NCI-H510A (cell line): ENCODE data around the gene CBX6.
"Not testable (repeated sequence)": the region's sequence is repeated elsewhere in the genome, so short reads cannot be mapped to it uniquely, and the experiment has no call there.

ENCODE experiments used
- DNase-seq: peaks from one replicate; lab custom pipeline; 2025; lab: John Stamatoyannopoulos, UW

Gene CBX6

DNA sequence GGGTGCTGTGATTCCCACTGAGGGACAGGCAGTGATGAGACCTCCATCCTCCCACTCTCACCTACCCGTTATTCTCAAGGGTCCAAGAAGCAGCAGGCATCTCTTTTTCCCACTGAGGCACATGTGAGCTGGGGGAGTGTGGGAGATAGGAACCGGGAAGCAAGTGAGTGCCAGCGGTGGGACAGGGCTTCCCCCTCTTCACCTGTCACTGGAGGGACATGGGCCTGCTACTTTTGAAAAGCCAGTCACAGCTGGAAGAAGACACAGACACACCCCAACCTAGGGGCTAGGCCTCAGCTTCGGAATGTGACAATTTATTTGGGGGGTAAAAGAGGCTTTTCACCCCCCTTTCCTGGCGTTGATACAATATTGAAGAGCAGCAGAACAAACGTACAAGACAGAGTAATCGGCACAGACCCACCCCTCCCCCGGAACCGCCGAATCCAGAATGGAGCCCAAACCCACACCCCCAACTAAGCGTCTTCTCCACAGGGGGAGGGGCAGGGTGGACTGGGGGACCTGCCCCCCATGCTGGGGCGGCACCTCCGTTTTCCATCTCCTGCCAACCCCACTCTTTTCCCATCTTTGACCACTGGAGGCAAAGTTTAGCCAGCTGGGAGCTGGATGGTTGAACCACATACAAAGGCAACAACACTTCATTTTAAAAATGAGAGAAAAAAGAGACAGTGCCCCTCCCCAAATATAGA is 10.7 kb downstream of the CBX6 start:
- DNase-seq: no peak

DNA sequence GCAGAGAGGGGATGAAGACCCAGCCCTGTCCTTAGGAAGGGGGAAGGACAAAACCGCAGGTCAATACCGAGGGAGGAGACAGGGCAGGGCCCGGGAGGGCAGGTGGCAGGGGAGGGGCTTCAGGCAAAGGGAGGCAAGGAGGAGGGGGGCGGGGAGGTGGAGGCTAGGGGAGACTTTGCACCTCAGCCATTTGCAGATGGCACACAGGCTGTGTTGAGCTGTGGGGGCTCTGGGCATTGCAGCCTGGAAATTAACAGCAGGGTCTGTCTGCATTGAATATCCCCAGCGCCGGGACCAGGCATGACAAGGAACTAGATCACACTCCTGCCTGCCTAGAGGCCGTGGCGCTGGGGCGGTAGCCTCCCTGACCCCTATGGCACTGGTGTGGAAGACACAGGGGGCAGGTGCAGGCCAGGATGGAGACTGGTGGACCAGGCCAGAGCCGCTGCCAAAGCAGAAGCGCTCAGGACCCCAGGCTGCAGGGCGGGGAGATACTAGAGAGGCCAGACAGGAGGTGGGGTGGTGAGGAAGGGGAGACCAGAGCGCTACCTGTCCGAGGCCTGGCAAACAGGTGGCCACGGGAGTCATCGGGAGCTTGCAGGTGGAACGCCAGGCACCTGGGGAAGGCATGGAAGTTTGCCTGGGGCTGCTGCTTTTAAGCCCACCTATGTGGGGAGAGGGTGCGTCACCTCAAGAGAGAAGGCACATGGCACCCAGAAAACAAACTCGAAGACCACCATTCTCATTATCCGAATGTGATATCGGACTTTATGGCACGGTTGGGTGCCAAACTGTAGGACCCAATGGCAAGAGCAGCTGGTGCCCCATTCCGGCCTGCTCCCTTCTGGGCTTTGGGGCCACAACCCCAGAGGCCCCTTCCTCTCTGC is 11.5 kb downstream of the CBX6 start:
- DNase-seq: peak; percentile 44

- no peak for DNase-seq
Measured at GRCh38 chr22:38859581-38860282, 12.3 kb downstream of the CBX6 start.

GRCh38 chr22:38858492-38858891 is 13.5 kb downstream of the CBX6 start:
- DNase-seq: no peak

GRCh38 chr22:38854476-38854875 is 17.5 kb downstream of the CBX6 start:
- DNase-seq: not testable (repeated sequence)

DNA sequence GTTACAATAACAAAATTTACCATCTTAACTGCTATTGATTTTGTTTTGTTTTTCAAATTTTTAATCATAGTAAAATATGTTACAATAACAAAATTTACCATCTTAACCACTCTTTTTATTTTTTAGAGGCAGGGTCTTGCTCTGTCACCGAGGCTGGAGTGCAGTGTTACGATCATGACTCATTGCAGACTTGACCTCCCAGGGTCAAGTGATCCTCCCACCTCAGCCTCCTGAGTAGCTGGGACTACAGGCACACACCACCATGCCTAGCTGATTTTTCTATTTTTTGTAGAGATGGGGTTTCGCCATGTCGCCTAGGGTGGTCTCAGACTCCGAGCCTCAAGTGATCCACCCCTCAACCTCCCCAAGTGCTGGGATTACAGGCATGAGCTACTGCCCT is 18.1 kb downstream of the CBX6 start:
- not testable (repeated sequence) for DNase-seq

DNA sequence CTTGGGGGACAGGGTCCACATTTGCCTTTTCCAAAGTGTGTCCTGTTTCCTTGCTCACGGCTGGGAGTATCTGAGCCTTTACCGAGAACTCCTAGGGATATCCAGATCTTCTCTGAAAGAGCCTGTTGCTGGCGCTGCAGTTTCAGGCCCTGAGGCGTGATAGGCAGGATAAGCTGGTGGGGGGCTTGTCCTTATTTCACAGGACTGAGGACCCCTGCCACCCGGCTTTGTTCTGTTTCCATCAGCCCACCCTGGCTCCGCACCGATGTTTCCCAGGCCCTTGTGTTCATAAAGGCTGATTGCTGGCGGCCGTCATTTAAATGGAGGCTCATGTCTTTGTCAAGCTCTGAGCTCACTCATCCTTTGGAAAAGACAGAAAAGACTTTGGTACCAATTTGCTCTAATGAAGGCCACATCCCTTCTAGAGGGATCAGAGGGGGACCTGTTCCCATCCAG is 18.8 kb downstream of the CBX6 start:
- DNase-seq: no peak

- no peak for DNase-seq
Measured at GRCh38 chr22:38852522-38852921, 19.5 kb downstream of the CBX6 start.

- DNase-seq: no peak
Measured at GRCh38 chr22:38850941-38851849, 20.8 kb downstream of the CBX6 start.

GRCh38 chr22:38850399-38850798 is 21.6 kb downstream of the CBX6 start:
- DNase-seq: no peak

- DNase-seq: no peak
Measured at GRCh38 chr22:38849811-38850210, 22.2 kb downstream of the CBX6 start.

- no peak for DNase-seq
Measured at GRCh38 chr22:38846412-38846811, 25.6 kb downstream of the CBX6 start.

DNA sequence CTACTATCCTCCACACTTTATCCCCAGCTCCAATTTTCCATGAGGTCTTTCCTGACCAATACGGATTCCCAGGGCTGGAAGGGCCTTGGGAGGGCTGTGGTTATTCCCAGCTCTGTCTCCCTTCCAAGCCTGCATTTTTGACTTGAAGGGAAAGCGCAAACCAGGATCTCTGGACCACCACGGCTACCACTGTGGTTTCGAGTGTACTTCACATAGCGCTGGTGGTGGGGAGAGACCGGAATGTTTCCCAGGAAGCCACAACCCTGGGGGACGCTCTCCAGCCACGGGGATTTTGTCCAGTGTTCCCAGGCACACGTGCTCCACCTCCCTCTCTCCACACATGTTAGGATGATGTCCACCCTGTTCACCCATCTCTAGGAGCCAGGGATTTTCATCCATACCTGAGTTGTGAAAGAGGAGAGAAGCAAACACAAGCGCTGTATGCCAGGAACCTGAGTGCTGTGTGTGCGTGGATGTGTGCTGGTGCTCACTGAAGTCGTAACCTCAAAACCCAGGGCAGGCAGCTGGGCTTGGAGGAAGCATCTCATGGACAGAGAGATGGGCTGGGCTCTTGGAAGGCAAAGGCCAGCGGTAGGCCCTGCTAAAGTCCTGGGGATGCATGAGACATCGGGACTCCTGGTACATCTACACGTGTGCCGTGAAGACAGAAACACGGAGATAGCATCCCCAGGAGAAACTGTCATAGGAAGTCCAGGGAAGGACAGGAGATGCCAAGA is 26.8 kb downstream of the CBX6 start:
- DNase-seq: no peak

DNA sequence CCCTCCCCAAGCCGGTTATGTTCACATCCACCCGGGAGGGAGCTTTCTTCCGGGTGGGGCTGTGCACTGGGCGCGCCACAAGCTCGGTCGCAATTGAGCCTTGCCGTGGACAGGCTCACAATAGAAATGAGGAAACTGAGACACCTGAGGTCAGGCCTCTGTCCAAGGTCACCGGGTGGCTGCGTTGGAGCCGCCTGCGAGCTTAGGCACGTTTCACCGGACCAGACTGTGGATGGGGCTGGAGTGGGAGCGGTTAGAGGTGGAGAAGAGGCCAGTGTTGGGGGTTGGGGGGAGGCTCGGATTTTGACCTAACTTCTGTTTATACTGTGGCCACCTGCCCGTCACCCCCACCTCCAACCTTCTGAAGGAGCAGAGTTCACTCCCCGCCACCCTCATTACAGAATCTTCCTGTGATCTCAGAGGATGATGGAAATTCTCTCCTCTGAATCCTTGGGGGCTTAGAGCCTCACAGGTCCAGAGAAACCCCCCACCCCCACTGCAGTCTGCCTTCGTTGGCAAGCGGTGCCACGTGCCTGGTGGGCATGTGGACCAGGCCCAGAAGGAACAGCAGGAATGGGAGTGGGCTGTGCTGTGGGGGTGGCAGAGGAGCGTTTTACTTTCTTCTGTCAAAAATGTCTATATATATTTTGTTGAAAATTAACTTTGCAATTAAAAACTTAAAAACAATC is 27.6 kb downstream of the CBX6 start:
- no peak for DNase-seq

- peak; percentile 25 for DNase-seq
Measured at GRCh38 chr22:38843657-38844314, 28.2 kb downstream of the CBX6 start, which contains the start of gene NPTXR. Gene NPTXR, minus strand, starts transcription at chr22:38844028.

- peak; percentile 51 for DNase-seq
Measured at GRCh38 chr22:38843201-38843656, 28.8 kb downstream of the CBX6 start.

GRCh38 chr22:38842512-38843200 is 29.4 kb downstream of the CBX6 start:
- no peak for DNase-seq

DNA sequence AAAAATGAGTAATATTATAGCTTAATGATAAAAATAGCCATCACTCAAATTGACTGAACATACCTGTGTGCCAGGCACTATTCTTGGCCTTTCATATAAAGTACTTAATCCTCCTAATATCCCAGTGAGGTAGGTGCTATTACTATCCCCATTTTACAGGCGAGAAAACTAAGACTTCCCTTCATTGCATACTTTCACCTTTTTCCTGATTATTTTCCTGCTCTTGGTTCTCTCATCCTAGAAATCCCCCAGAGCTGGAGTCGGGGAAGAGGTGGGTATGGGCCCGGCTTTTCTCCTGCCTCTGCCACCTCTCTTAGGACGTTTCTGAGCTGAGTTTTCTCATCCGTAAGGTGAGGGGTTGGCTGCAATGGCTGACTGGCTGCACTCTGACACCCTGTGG is 30.4 kb downstream of the CBX6 start:
- no peak for DNase-seq

DNA sequence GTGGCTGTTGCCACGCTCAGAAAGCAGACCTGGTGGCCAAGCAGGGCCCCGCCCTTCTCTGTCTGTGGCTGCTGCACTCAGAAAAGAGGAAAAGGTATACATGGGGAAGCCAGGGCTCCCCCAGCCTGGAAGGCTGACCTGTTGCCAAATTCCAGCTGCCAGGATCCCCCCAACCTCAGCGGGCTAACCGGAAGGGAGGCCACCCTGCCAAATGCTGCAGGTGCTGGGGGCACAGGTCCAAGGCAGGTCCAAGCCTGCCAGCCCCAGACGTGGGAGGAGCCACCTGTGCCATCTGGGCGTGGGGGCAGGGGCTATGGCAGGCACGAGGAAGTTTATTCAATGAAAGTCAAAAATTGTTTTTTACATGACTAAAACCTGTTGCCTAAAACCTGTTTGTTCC is 30.8 kb downstream of the CBX6 start:
- DNase-seq: no peak
